NCI-H524 treated with DMSO at 0.1 percent for 48 hours (cell line): Measurements from ENCODE around the gene DNAJB1.

ENCODE experiments used
- DNase-seq: peaks from one replicate; lab custom pipeline; 2025; lab: John Stamatoyannopoulos, UW

Gene DNAJB1

DNA sequence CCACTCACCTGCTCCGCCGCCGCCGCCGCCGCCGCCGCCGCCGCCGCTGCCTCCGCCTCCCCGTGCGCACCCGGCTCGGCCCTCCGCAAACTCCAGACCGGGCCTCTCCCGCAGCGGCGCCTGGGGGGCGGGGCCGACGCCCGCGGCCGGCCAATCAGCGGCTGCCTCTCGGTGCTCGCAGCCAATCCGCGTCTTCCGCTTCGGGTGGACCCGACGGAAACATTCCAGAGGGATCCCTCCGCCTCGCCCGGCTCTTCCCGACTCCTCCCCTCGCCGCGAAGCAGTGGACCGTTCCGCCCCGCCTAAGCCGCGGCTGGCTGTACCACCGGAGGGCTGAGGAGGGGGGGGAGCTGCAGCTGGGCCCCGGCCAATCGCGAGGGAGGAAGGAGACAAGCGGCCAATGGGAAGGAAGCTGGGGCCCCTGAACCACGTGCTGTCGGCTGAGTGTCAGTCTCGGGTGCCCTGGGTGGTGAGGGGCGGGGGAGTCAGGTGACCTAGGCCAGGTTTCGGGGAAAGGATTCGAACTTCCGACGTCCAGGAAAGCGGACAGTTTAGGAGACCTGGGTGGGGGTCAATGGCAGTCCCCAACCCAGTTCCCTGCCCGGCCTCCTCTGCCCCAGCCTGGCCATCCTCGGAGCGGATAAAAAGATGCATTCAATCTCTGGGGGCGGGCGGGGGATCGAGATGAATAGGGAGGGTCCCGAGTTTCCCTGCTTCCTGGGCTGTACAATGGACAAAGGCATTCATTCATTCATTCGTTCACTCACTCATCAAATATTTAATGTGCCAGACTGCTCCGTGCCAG is 22.0 kb downstream of the DNAJB1 start, which contains the start of gene GIPC1:
TSS of gene GIPC1 (minus strand) at position 99 of the 805 bp plus-strand sequence. CDS start 13,151 bp downstream, outside the sequence.
- DNase-seq, result peak; percentile 98

GRCh38 chr19:14495672-14496028 is 22.5 kb downstream of the DNAJB1 start:
- no peak for DNase-seq

- no peak for DNase-seq
Observed at GRCh38 chr19:14494910-14495671, 23.1 kb downstream of the DNAJB1 start.

GRCh38 chr19:14494411-14494810 is 23.8 kb downstream of the DNAJB1 start:
- no peak for DNase-seq

GRCh38 chr19:14492756-14493337 is 25.4 kb downstream of the DNAJB1 start:
- no peak for DNase-seq

GRCh38 chr19:14487370-14488125 is 30.6 kb downstream of the DNAJB1 start:
- DNase-seq, result no peak

GRCh38 chr19:14482172-14482941 is 35.8 kb downstream of the DNAJB1 start:
- DNase-seq, result no peak

DNA sequence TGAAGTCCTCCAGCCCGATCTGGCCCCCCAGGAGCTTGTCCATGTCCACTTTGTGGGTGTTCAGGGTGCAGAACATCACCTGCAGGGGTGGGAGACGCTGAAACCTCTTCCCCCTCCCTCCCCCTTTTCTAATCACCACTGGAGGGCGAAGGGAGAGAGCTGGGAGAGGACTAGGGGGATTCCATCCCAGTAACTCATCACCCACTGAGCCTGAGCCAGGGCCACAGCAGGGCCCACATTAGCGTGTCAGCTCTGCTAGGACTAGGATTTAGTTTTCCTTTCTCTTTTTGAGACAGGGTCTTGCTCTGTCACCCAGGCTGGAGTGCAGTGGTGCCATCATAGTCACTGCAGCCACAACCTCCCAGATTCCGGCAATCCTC is 37.5 kb downstream of the DNAJB1 start:
- no peak for DNase-seq

DNA sequence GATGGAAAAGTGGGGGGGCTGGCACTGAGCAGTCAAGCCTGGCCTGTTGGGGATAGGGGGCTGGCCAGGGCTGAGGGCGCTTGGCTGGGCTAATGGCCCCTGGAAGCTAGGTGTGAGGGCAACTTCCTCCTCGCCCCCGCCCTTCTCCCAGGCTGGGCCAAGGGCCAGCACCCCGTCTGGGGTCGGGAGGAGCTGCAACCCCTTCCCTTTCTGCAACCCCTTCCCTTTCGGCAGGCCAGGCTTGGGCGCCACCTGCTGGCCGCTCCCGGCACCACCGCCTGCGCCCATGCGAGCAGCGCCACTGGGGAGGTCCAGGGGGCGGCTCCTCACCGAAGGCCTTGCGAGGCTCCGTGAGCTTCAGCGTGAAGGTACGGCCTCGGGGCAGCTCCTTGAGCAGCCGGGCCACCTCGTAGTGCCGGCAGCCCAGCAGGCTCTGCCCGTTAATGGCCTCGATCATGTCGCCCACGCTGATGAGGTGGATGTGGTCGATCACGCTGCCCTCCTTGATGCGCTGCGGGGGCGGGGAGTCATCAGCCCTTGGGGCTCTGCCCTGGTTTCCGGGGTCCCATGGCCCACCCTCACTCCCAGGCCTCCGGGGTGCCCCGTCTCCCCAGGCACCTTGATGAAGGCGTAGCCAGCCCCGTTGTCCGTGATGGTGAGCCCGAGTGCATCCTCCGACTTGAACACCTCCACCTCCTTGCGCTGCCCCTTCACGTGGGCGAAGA is 38.1 kb downstream of the DNAJB1 start:
- DNase-seq, result no peak

DNA sequence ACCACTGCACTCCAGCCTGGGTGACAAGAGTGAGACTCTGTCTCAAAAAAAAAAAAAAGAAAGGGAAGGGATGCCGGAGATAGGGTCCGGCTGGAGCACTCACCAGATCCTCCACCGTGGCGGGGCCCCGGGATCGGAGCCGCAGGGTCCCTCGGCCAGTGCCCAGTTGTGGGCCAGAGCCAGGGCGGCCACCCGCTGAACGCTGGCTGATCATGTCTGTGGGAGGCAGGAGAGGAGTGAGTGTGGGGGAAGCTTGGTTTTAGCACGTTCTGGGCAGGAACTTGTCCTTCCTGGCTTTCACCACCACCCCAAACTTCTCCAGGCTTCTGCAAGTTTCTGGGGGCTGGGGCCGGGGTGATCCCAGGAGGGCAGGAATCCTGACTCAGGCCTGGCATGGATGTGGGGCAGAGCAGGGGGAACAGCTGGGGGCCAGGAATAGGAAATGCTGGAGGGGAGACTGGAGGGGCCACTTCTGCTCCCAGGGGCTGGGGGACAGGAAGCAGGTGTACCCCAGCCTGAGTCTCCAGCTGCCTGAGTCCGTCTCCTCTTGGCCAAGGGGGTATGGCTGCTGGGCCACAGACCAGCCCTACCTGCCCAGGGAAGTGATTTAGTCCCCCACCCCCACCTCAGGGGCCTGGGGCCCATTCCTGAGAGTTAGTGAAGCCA is 38.8 kb downstream of the DNAJB1 start:
- DNase-seq, result no peak

DNA sequence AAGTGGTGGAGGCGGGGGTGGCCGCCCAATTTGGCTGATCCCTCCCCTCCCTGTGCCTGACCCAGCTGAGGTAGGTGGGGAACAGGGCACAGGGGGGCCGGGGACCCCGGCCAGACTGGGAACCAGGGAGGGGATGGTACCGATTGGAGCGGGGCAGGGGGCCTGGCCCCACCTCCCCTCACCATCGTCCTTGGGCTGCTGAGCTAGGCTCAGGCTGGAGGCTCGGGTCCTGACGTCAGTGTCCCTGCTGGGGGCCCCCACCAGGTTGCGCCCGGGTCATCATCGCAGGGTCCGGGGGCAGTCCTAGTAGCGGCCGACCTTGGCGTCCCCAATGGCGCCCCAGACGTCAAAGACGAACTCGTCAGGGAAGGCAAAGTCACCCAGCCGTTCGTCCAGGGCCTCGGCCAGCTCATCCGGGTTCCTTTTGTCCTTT is 40.1 kb downstream of the DNAJB1 start:
- DNase-seq, result no peak

DNA sequence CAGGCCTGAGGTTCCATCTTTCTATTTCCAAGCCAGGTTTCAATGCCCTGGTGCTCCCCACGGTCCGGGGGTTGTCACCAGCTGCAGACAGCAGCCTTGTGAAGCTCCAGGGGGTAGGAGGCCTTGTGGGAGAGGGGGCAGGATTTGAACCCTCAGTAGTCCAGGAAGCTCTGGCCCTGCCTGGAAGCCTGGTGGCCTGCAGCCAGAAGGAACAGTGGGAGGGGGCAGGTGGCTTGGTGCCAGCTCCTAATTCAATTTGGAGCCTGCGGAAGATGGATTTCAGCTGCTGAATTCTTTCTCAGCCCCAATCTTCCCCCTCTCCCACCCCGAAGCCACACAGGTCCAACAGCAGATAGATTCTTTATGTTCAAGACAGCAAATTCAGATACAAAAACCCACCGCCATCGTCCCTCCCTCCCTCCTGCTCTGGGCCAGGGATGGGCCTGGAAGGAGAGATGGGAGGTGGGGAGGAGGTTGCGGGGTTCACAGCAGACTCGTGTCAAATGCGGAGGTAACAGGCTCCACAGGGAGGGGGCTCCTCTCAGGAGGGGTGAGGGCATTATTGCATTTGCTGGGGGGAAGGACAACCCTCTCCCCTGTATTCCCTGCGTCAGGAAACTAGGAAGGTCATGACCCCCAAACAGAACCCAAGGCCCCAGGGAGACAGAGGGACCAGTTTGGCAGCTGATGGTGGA is 40.6 kb downstream of the DNAJB1 start:
- DNase-seq, result no peak

DNA sequence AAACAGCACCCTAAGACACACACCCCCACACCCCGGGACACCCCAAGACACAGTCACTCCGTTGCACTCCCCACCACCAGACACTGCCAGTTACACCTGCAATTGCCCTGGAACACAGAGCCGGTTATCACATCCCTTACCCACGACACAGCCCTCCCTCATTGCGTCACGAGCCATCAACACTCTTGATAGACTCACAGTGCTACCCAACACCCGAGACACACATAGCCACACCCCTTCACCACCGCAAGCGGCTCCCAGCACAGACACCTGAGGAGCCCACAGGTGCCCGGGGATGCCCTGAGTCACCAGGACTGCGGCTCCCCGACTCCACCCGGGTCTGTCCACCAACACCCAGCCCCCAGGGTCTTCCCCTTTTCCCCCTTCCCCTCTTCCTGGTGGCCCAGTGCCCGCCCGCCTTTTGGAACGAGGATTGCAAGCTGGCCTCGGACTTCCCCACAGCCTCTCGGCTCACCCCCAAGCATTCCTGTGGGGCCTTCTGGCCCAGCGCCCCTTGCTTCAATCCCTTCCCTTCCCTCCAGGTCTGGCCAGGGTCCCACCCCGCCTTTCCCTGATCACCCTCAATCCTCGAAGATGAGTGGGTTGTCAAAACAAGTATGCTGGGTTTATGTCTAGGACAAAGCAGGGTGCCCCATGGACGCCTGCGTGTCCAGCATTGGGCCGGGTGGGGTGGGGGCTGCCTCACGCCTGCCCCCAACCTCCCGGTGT is 41.4 kb downstream of the DNAJB1 start:
- no peak for DNase-seq

GRCh38 chr19:14476327-14476672 is 41.9 kb downstream of the DNAJB1 start:
- no peak for DNase-seq

DNA sequence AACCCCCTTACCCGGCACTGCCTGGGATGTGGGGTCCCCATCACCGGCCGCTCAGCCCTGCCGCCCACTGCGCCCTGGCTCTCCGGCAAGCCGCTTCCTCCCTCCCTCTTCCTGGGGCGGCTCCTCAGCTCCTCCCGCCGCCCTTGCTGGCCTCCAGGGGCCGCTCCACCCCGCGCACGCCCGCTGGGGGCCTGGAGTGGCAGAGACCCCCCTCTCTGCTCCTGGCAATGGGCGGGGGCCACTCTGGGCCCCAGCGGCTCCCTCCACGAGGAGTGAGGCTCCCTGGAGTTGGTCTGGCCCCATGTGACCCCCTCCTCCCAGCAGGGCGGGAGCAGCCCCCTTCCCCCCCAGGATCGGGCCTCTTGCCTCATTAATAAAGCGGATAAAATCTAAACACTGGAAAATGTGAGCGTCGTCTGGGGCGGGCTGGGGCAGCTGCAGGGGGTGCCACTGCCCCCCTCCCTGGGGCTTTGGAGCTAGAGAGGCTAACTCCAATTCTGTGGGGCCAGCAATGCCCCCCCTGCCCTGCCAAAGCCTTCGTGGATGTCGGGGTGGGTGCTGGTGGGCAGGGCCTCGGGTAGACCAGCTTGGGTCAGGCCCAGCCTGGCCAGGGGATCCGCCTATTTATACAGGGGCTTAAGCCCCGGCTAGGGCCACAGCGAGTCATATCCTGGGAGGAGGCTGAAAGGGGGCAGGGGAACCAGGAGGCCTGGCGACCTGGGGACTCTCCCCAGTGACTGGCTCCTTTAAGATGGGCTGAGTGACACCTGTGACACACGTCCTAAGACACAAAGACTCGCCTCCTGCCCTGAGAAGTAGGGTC is 42.7 kb downstream of the DNAJB1 start, which contains the start of gene PTGER1:
TSS of gene PTGER1 (minus strand) at position 104 of the 823 bp plus-strand sequence. CDS start 1,034 bp downstream, outside the sequence.
- no peak for DNase-seq

DNA sequence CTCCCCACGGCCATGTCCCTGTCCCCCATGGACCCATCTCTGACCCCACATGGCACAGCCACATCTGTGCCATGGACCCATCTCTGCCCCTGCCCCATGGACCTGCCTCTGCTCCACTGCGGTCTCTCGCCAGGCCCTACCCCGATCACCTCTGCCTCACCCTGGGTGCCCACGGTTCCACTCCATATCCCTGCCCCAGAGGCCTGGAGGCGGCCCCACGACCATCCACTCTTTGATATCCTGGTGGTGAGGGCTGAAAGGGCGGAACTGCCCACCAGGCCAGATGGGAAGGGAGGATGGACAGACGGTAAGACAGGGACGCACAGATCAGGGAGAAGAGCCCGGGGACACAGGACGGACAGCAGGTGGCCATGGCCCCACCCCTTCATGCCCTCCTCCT is 43.4 kb downstream of the DNAJB1 start:
- no peak for DNase-seq

DNA sequence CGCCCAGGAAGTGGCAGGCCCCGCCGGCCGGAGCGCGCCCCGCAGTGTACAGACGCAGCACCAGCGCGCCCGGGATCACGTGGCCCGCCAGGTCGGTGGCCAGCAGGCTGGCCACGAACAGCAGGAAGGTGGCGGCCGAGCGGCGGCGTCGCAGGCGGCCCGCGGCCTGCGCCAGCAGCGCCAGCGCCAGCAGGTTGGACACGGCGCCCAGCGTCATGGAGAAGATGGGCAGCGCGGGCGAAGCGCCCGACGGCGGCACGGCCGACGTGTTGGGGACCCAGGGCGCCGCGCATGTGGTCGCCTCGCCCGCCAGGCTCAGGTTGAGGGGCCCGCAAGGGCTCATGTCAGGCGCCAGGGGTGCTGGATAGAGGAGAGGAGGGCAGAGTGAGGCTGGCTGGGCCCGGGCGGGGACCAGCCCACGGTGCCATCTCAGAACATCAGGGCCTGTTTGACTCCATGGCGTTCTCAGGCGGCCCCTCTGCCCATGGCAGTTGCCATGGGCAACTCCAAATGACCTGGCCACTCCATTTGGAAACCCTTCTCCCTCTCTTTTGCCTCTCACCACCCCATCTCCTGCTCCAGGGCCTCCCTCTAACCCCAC is 44.1 kb downstream of the DNAJB1 start:
- DNase-seq, result no peak
